ENCODE data around the gene MPV17. TPM values are rescaled to one million over a fixed set of nuclear protein-coding genes. Genes with fewer than 3 reads are reported as not detected.
"Not testable (repeated sequence)": the region's sequence is repeated elsewhere in the genome, so short reads cannot be mapped to it uniquely, and the experiment has no call there.

Gene MPV17
- total RNA-seq, 1 donor from 2014 or later = 61.9 TPM

- not testable (repeated sequence) for DNase-seq (ENCODE audit: low spot score)
Observed at GRCh38 chr2:27268296-27268695, 54.6 kb downstream of the MPV17 start.

- no peak for DNase-seq (ENCODE audit: low spot score)
Observed at GRCh38 chr2:27265536-27265870, 57.4 kb downstream of the MPV17 start.

- DNase-seq (ENCODE audit: low spot score) = no peak
Observed at GRCh38 chr2:27264753-27265535, 58.0 kb downstream of the MPV17 start.

GRCh38 chr2:27264253-27264752 is 58.6 kb downstream of the MPV17 start:
- DNase-seq (ENCODE audit: low spot score) = no peak

- DNase-seq (ENCODE audit: low spot score) = no peak
Observed at GRCh38 chr2:27263287-27264252, 59.3 kb downstream of the MPV17 start.

- DNase-seq (ENCODE audit: low spot score) = no peak
Observed at GRCh38 chr2:27262379-27263286, 60.3 kb downstream of the MPV17 start, which contains the start of gene SLC30A3. Gene SLC30A3, minus strand, starts transcription at chr2:27263047. Its CDS starts 141 bp downstream, at chr2:27262906.

GRCh38 chr2:27261926-27262298 is 61.0 kb downstream of the MPV17 start:
- DNase-seq (ENCODE audit: low spot score) = no peak

GRCh38 chr2:27261241-27261925 is 61.5 kb downstream of the MPV17 start:
- DNase-seq (ENCODE audit: low spot score) = no peak

Other genes with a start within 250 kb of the MPV17 start
- gene EMILIN1, start 244.5 kb downstream of the MPV17 start, total RNA-seq = 77.4 TPM
- gene KHK, start 236.3 kb downstream of the MPV17 start, total RNA-seq = 4.7 TPM
- 11.0 TPM for gene CGREF1, start 204.0 kb downstream of the MPV17 start, total RNA-seq
- not detected for gene ABHD1, start 199.3 kb downstream of the MPV17 start, total RNA-seq
- gene PREB, start 188.5 kb downstream of the MPV17 start, total RNA-seq = 76.5 TPM
- gene PRR30, start 183.7 kb downstream of the MPV17 start, total RNA-seq = not detected
- gene TCF23, start 174.1 kb downstream of the MPV17 start, total RNA-seq = 0.48 TPM
- gene ATRAID, start 111.1 kb downstream of the MPV17 start, total RNA-seq = 88.3 TPM
- 79.3 TPM for gene SLC5A6, start 110.8 kb downstream of the MPV17 start, total RNA-seq
- 26.0 TPM for gene CAD, start 105.7 kb downstream of the MPV17 start, total RNA-seq
- gene SLC30A3, start 60.0 kb downstream of the MPV17 start, total RNA-seq = not detected
- not detected for gene DNAJC5G, start 47.7 kb downstream of the MPV17 start, total RNA-seq
- not detected for gene TRIM54, start 40.7 kb downstream of the MPV17 start, total RNA-seq
- gene UCN, start 14.7 kb downstream of the MPV17 start, total RNA-seq = 1.0 TPM
- 44.8 TPM for gene GTF3C2, start 33.7 kb upstream of the MPV17 start, total RNA-seq
- 47.0 TPM for gene EIF2B4, start 47.2 kb upstream of the MPV17 start, total RNA-seq
- gene SNX17, start 47.5 kb upstream of the MPV17 start, total RNA-seq = 110 TPM
- gene ZNF513, start 57.6 kb upstream of the MPV17 start, total RNA-seq = 20.7 TPM
- 56.7 TPM for gene PPM1G, start 86.5 kb upstream of the MPV17 start, total RNA-seq
- gene NRBP1, start 105.5 kb upstream of the MPV17 start, total RNA-seq = 92.9 TPM
- gene KRTCAP3, start 119.3 kb upstream of the MPV17 start, total RNA-seq = 0.48 TPM
- 21.4 TPM for gene IFT172, start 166.6 kb upstream of the MPV17 start, total RNA-seq
- 136 TPM for gene FNDC4, start 172.1 kb upstream of the MPV17 start, total RNA-seq
- gene GCKR, start 173.7 kb upstream of the MPV17 start, total RNA-seq = 4.2 TPM